GM12865 (cell line): Measurements from ENCODE around the gene CCNB1IP1.
"Not testable (repeated sequence)": the region's sequence is repeated elsewhere in the genome, so short reads cannot be mapped to it uniquely, and the experiment has no call there.

Experiments used
- DNase-seq: peaks from one replicate; pipeline ENCODE4 v3.0.0; 2010; ENCODE audit warnings: low read depth
- H3K4me3 ChIP-seq: 2 replicates; pipeline ENCODE4 v1.5.1; 2011; ENCODE audit warnings: mild to moderate bottlenecking, low read depth, low read length, control low read depth
- CTCF ChIP-seq: IDR thresholded peaks from 2 replicates; pipeline ENCODE4 v1.5.1; 2011; ENCODE audit warnings: low read length, control low read depth, low read depth, inconsistent platforms; ENCODE audit not compliant: insufficient read depth; ENCODE audit errors: missing control alignments

CCNB1IP1 gene

GRCh38 chr14:20295067-20295466, 38.0 kb downstream of the CCNB1IP1 start:
- H3K4me3 ChIP-seq, result no peak overlapping the region
- TF ChIP-seq CTCF, result no peak
- DNase-seq, result peak; percentile 73

GRCh38 chr14:20294636-20295035, 38.4 kb downstream of the CCNB1IP1 start:
- no peak overlapping the region for H3K4me3 ChIP-seq
- no peak for DNase-seq
- TF ChIP-seq CTCF, result no peak

GRCh38 chr14:20281998-20282397, 51.1 kb downstream of the CCNB1IP1 start:
- H3K4me3 ChIP-seq, DNase-seq: not testable (repeated sequence)

DNA sequence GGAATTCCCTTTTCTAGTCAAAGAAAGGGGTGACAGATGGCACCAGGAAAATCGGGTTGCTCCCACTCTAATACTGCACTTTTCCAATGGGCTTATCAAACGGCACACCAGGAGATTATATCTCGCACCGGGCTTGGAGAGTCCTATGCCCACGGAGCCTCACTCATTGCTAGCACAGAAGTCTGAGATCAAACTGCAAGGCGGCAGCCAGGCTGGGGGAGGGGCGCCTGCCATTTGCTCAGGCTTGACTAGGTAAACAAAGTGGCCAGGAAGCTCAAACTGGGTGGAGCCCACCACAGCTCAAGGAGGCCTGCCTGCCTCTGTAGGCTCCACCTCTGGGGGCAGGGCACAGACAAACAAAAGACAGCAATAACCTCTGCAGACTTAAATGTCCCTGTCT, 52.8 kb downstream of the CCNB1IP1 start:
- not testable (repeated sequence) for H3K4me3 ChIP-seq, DNase-seq

DNA sequence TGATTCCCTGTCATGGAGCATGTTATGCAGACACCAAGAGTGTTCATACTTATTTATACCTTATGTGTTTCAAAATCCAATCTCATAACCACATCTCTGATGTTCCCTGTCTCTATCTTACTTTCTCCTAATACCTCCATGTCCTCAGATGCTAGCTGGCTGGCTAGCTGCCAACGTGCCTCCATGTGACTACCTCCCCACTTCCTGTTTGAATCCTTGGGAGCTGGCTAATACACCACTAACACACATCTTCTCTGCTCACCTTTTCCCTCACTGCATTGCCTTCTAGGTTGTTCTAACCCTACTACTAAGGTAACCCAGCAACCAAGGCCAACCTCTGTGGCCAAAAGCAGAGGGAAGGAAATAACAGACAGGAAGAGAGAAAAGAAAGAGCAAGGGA, 54.7 kb downstream of the CCNB1IP1 start:
- H3K4me3 ChIP-seq, result no peak overlapping the region
- no peak for TF ChIP-seq CTCF
- DNase-seq, result no peak

- no peak for DNase-seq
- TF ChIP-seq CTCF, result no peak
- no peak overlapping the region for H3K4me3 ChIP-seq
Observed at GRCh38 chr14:20277409-20277808, 55.7 kb downstream of the CCNB1IP1 start.

- no peak for TF ChIP-seq CTCF
- no peak overlapping the region for H3K4me3 ChIP-seq
- DNase-seq, result no peak
Observed at GRCh38 chr14:20274062-20274461, 59.0 kb downstream of the CCNB1IP1 start.

GRCh38 chr14:20264361-20264760, 68.7 kb downstream of the CCNB1IP1 start:
- H3K4me3 ChIP-seq, DNase-seq: not testable (repeated sequence)

- TF ChIP-seq CTCF, result no peak
- H3K4me3 ChIP-seq, result no peak overlapping the region
- DNase-seq, result peak; percentile 19
Observed at GRCh38 chr14:20262642-20263128, 70.4 kb downstream of the CCNB1IP1 start.
